PC-9 (cell line): ENCODE data around the gene ZC3H14. TPM values are rescaled to one million over a fixed set of nuclear protein-coding genes. Genes with fewer than 3 reads are reported as not detected.

Source experiments
- BruUV-seq: library from RNA; stranded (reverse); fragments of 400-500 nt; replicated peaks from 2 replicates; lab custom pipeline; 2021; lab: Mats Ljungman, UMichigan
- CTCF ChIA-PET: fragments of 300-600 bp; sonication (Branson Sonifier 250); formaldehyde crosslinking; loops from one replicate; lab custom pipeline; 2022; ENCODE audit warnings: antibody characterized with exemption; lab: Charles Lee
- POLR2A ChIA-PET: fragments of 300-600 bp; sonication (Branson Sonifier 250); formaldehyde crosslinking; loops from one replicate; lab custom pipeline; 2022; ENCODE audit warnings: antibody characterized with exemption; ENCODE audit not compliant: unreplicated experiment; lab: Charles Lee
- DNase-seq, 2 experiments: peaks; one replicate each; pipeline versions ENCODE4 v3.0.0 to v3.0.0-alpha.2; 2015 to 2022; ENCODE audit warnings: mixed read lengths in 1 of 2
- H2AFZ ChIP-seq: fragments of 200-600 bp; sonication (generic); 2 replicates; pipeline ENCODE4 v1.8.1; 2017; ENCODE audit warnings: antibody characterized with exemption
- H3F3A ChIP-seq: fragments of 200-600 bp; sonication (generic); 2 replicates; pipeline ENCODE4 v1.8.1; 2017; ENCODE audit warnings: antibody characterized with exemption, mild to moderate bottlenecking, low read depth; ENCODE audit not compliant: insufficient read depth
- H3K27ac ChIP-seq: fragments of 200-600 bp; sonication (generic); 2 replicates; pipeline ENCODE4 v1.6.1; 2016; ENCODE audit warnings: mixed run types
- H3K27me3 ChIP-seq: fragments of 200-600 bp; sonication (generic); 2 replicates; pipeline ENCODE4 v1.6.1; 2016; ENCODE audit warnings: low read depth, mixed run types; ENCODE audit not compliant: insufficient read depth
- H3K36me3 ChIP-seq: fragments of 200-600 bp; sonication (generic); 2 replicates; pipeline ENCODE4 v1.6.1; 2016; ENCODE audit warnings: low read depth, mixed run types
- H3K4me1 ChIP-seq: fragments of 200-600 bp; sonication (generic); replicated peaks from 2 replicates; pipeline ENCODE4 v1.6.1; 2016; ENCODE audit warnings: mixed run types; ENCODE audit not compliant: insufficient read depth
- H3K4me2 ChIP-seq: fragments of 200-600 bp; sonication (generic); 2 replicates; pipeline ENCODE4 v1.6.1; 2017; ENCODE audit warnings: mixed run types
- H3K4me3 ChIP-seq: fragments of 200-600 bp; sonication (generic); 2 replicates; pipeline ENCODE4 v1.6.1; 2016; ENCODE audit warnings: mixed run types
- H3K79me2 ChIP-seq: fragments of 200-600 bp; sonication (generic); 2 replicates; pipeline ENCODE4 v1.6.1; 2017; ENCODE audit warnings: low read depth, mixed run types
- H3K9me2 ChIP-seq: fragments of 200-600 bp; sonication (generic); 2 replicates; pipeline ENCODE4 v1.8.1; 2017; ENCODE audit warnings: mild to moderate bottlenecking; ENCODE audit not compliant: insufficient read depth
- H3K9me3 ChIP-seq: fragments of 200-600 bp; sonication (generic); 2 replicates; pipeline ENCODE4 v1.8.1; 2016; ENCODE audit warnings: low read depth; ENCODE audit not compliant: insufficient read depth
- H4K20me1 ChIP-seq: fragments of 200-600 bp; sonication (generic); 2 replicates; pipeline ENCODE4 v1.8.1; 2017; ENCODE audit not compliant: insufficient read depth
- EZH2 ChIP-seq: fragments of 200-600 bp; sonication (generic); IDR thresholded peaks from 2 replicates; pipeline ENCODE4 v1.8.0; 2017; ENCODE audit warnings: antibody characterized with exemption, low read depth
- intact Hi-C: fragments of 100-400 bp; cut with micrococcal nuclease; formaldehyde crosslinking; loops from one replicate; pipeline ENCODE4 v1.10.0; 2022; ENCODE audit not compliant: unreplicated experiment
- total RNA-seq: library from RNA; stranded (reverse); gene quantifications from 2 replicates; pipeline ENCODE4 v1.2.3, GENCODE V29; 2021
- TF ChIP-seq, protein P1 (sequence below): fragments of 200-600 bp; sonication (generic); conservative IDR thresholded peaks from 2 replicates; pipeline ENCODE4 v1.6.1; 2017; ENCODE audit warnings: mixed run types, antibody characterized with exemption, mild to moderate bottlenecking, moderate library complexity

The ZC3H14 gene
- total RNA-seq, 1 experiment from 2014 or later = 20.2 TPM

DNA sequence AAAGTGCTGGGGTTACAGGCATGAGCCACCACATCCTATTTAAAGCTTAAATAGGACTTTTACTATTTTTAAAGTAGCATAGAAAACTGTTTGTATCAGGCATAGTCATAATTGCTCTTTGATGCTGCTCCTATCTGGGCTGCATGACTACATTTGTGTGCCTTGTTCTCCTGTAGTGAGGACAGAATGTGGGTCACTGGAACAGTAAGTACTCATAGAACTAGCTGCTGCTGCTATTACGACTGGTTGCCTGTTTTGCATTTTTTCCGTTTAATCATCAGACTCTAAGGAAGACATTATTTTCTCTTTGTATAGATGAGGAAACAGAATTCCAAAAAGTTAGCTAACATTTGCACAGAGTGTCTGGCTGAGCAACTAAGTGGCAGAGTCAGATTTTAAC is 42.8 kb downstream of the ZC3H14 start:
- POLR2A ChIA-PET = no interaction called here
- Histone ChIP-seq H3K36me3 (no peaks in the 10 kb centered on the region; the same call in 1 of the 2 replicates), H3K27ac (no peak overlapping the region), H4K20me1 (no peaks in the 10 kb centered on the region; the same call in 1 of the 2 replicates), H3K4me1 (no peaks in the 10 kb centered on the region), H3K79me2 (no peaks in the 10 kb centered on the region), H3K4me3 (no peak overlapping the region), H2AFZ (no peak overlapping the region), H3K27me3 (no peaks in the 10 kb centered on the region), H3K9me3 (no peaks in the 10 kb centered on the region), H3F3A (no peaks in the 10 kb centered on the region), H3K4me2 (no peak overlapping the region), H3K9me2 (no peaks in the 10 kb centered on the region)
- CTCF ChIA-PET = no interaction called here
- intact Hi-C loops = no loop called here
- TF ChIP-seq EZH2 = no peak
- TF ChIP-seq, protein P1, sequence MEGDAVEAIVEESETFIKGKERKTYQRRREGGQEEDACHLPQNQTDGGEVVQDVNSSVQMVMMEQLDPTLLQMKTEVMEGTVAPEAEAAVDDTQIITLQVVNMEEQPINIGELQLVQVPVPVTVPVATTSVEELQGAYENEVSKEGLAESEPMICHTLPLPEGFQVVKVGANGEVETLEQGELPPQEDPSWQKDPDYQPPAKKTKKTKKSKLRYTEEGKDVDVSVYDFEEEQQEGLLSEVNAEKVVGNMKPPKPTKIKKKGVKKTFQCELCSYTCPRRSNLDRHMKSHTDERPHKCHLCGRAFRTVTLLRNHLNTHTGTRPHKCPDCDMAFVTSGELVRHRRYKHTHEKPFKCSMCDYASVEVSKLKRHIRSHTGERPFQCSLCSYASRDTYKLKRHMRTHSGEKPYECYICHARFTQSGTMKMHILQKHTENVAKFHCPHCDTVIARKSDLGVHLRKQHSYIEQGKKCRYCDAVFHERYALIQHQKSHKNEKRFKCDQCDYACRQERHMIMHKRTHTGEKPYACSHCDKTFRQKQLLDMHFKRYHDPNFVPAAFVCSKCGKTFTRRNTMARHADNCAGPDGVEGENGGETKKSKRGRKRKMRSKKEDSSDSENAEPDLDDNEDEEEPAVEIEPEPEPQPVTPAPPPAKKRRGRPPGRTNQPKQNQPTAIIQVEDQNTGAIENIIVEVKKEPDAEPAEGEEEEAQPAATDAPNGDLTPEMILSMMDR = no peak
- no TSS peak for BruUV-seq
- no peak for DNase-seq

DNA sequence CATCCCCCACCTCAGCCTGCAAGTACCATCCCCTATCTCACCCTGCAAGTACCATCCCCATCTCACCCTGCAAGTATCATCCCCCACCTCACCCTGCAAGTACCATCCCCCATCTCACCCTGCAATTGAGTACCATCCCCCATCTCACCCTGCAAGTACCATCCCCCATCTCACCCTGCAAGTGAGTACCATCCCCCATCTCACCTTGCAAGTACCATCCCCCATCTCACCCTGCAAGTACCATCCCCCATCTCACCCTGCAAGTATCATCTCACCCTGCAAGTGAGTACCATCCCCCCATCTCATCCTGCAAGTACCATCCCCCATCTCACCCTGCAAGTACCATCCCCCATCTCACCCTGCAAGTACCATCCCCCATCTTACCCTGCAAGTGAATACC is 45.0 kb downstream of the ZC3H14 start:
- no peaks in the 10 kb centered on the region for H3K9me3 ChIP-seq
- H3K4me1 ChIP-seq = no peaks in the 10 kb centered on the region
- no peak overlapping the region for H2AFZ ChIP-seq
- no TSS peak for BruUV-seq
- no peak overlapping the region for H3K27ac ChIP-seq
- no peak overlapping the region for H3K4me2 ChIP-seq
- H3K27me3 ChIP-seq = no peaks in the 10 kb centered on the region
- no peak overlapping the region for H3K4me3 ChIP-seq
- H3F3A ChIP-seq = no peaks in the 10 kb centered on the region
- no peak for DNase-seq
- intact Hi-C loops = no loop called here
- ChIA-PET POLR2A (no interaction called here), CTCF (no interaction called here)
- no peaks in the 10 kb centered on the region; the same call in 1 of the 2 replicates for H4K20me1 ChIP-seq
- TF ChIP-seq, protein P1 = no peak
- no peak for TF ChIP-seq EZH2
- H3K79me2 ChIP-seq = no peaks in the 10 kb centered on the region
- H3K9me2 ChIP-seq = no peaks in the 10 kb centered on the region
- no peaks in the 10 kb centered on the region for H3K36me3 ChIP-seq

DNA sequence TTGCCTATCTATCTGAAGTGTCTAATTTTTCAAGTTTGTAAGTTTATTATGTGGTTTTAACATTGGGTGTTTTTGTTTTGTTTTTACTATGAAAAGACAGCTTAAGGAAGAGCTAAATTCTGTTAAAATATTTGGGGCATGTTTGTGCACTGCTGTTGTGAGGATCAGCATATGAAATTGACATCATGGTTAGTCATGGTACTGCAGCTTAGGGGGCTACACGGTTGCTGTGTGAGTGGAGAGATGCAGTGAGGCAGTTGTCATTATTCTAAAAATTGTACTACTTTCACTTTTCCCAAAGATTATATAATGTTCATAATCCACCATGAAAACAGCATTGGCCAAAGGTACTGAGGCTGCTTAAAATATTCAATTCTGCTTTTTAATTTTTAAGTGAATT is 49.0 kb downstream of the ZC3H14 start:
- no peak overlapping the region for H3K4me3 ChIP-seq
- H3K4me2 ChIP-seq = no peak overlapping the region
- no peak overlapping the region for H2AFZ ChIP-seq
- ChIA-PET CTCF (no interaction called here), POLR2A (no interaction called here)
- no peaks in the 10 kb centered on the region for H3K9me3 ChIP-seq
- no peak for DNase-seq
- H3K4me1 ChIP-seq = no peaks in the 10 kb centered on the region; the same call in 1 of the 2 replicates
- TF ChIP-seq, protein P1 = no peak
- no peak for TF ChIP-seq EZH2
- intact Hi-C loops = no loop called here
- H3F3A ChIP-seq = no peaks in the 10 kb centered on the region
- no peaks in the 10 kb centered on the region for H3K79me2 ChIP-seq
- H3K27me3 ChIP-seq = no peaks in the 10 kb centered on the region
- H4K20me1 ChIP-seq = no peaks in the 10 kb centered on the region; the same call in 1 of the 2 replicates
- H3K9me2 ChIP-seq = no peaks in the 10 kb centered on the region
- BruUV-seq = no TSS peak
- H3K27ac ChIP-seq = no peak overlapping the region
- H3K36me3 ChIP-seq = no peaks in the 10 kb centered on the region; the same call in 1 of the 2 replicates
